Activated CD4-positive, CD25-positive, alpha-beta regulatory T cell treated with anti-CD3 and anti-CD28 coated beads, Interleukin-2, amount 50 U/mL, for 72 hours (primary cell): ENCODE data around the gene RCAN2.

Experiments used
- DNase-seq: peaks from one replicate; pipeline ENCODE4 v3.0.0; 2021

Gene RCAN2

GRCh38 chr6:46329568-46329967, 161.7 kb downstream of the RCAN2 start:
- DNase-seq = no peak

- DNase-seq = no peak
Measured at GRCh38 chr6:46327779-46328178, 163.5 kb downstream of the RCAN2 start.

- DNase-seq = no peak
Measured at GRCh38 chr6:46325561-46326530, 165.4 kb downstream of the RCAN2 start.

- no peak for DNase-seq
Measured at GRCh38 chr6:46324706-46325105, 166.5 kb downstream of the RCAN2 start.

GRCh38 chr6:46323966-46324622, 167.2 kb downstream of the RCAN2 start:
- no peak for DNase-seq

- no peak for DNase-seq
Measured at GRCh38 chr6:46323312-46323965, 167.8 kb downstream of the RCAN2 start.

- no peak for DNase-seq
Measured at GRCh38 chr6:46320505-46320904, 170.7 kb downstream of the RCAN2 start.

- no peak for DNase-seq
Measured at GRCh38 chr6:46315589-46315988, 175.7 kb downstream of the RCAN2 start.

- no peak for DNase-seq
Measured at GRCh38 chr6:46312654-46313053, 178.6 kb downstream of the RCAN2 start.

GRCh38 chr6:46310196-46310595, 181.1 kb downstream of the RCAN2 start:
- no peak for DNase-seq

GRCh38 chr6:46306431-46306830, 184.8 kb downstream of the RCAN2 start:
- no peak for DNase-seq

- DNase-seq = no peak
Measured at GRCh38 chr6:46305833-46306232, 185.4 kb downstream of the RCAN2 start.

- DNase-seq = no peak
Measured at GRCh38 chr6:46305236-46305635, 186.0 kb downstream of the RCAN2 start.

GRCh38 chr6:46302816-46303215, 188.4 kb downstream of the RCAN2 start:
- no peak for DNase-seq

GRCh38 chr6:46302176-46302575, 189.1 kb downstream of the RCAN2 start:
- no peak for DNase-seq

GRCh38 chr6:46299253-46299652, 192.0 kb downstream of the RCAN2 start:
- no peak for DNase-seq

- DNase-seq = no peak
Measured at GRCh38 chr6:46296586-46296985, 194.7 kb downstream of the RCAN2 start.

GRCh38 chr6:46293641-46294316, 197.5 kb downstream of the RCAN2 start:
- DNase-seq = no peak

- DNase-seq = no peak
Measured at GRCh38 chr6:46291880-46292279, 199.4 kb downstream of the RCAN2 start.

GRCh38 chr6:46291275-46291633, 200.0 kb downstream of the RCAN2 start:
- DNase-seq = no peak

GRCh38 chr6:46290421-46291274, 200.6 kb downstream of the RCAN2 start:
- no peak for DNase-seq

GRCh38 chr6:46289898-46290297, 201.4 kb downstream of the RCAN2 start:
- DNase-seq = no peak
